ENCODE measurements around the gene EVI5.
A peak's percentile ranks its signal among the peaks of the same experiment; 100 is the strongest.
"Not testable (repeated sequence)": the region's sequence is repeated elsewhere in the genome, so short reads cannot be mapped to it uniquely, and the experiment has no call there.

The EVI5 gene

GRCh38 chr1:92538413-92539061, 246.4 kb downstream of the EVI5 start:
- DNase-seq (ENCODE audit: low spot score in 2 of 2) (no peak), ATAC-seq (ENCODE audit: low read depth) (no peak)
- peaks cover 2% of the 10 kb centered on the region for H3K9me3 Mint-ChIP-seq
- H3K4me1 Mint-ChIP-seq = peaks cover 15% of the 10 kb centered on the region
- H3K4me3 Mint-ChIP-seq = no peak overlapping the region
- H3K27ac Mint-ChIP-seq = no peak overlapping the region
- peaks cover 24% of the 10 kb centered on the region for H3K36me3 Mint-ChIP-seq
- H3K27me3 Mint-ChIP-seq = no peaks in the 10 kb centered on the region

DNA sequence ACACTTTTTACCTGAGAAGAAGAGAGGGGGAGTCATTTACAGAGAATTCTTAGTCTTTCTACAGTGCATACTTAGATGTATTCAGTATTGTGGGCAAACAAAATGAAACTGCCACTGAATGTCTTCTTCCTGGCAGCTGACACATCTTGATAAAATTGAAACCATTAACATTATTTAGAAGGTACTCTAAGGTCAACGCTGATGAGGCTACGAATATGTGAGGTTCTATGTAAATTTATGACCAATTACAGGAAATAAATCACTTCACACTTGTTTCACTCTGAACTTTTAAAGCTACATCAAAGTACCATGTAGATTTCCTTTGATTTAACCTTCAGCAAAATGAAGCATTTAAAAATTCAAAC, 246.9 kb downstream of the EVI5 start:
- DNase-seq (ENCODE audit: low spot score in 2 of 2) (no peak), ATAC-seq (ENCODE audit: low read depth) (peak; percentile 64)
- no peak overlapping the region for H3K27ac Mint-ChIP-seq
- H3K27me3 Mint-ChIP-seq = no peaks in the 10 kb centered on the region
- H3K4me3 Mint-ChIP-seq = no peak overlapping the region
- H3K36me3 Mint-ChIP-seq = peaks cover 19% of the 10 kb centered on the region
- H3K9me3 Mint-ChIP-seq = peaks cover 2% of the 10 kb centered on the region
- peaks cover 19% of the 10 kb centered on the region for H3K4me1 Mint-ChIP-seq

DNA sequence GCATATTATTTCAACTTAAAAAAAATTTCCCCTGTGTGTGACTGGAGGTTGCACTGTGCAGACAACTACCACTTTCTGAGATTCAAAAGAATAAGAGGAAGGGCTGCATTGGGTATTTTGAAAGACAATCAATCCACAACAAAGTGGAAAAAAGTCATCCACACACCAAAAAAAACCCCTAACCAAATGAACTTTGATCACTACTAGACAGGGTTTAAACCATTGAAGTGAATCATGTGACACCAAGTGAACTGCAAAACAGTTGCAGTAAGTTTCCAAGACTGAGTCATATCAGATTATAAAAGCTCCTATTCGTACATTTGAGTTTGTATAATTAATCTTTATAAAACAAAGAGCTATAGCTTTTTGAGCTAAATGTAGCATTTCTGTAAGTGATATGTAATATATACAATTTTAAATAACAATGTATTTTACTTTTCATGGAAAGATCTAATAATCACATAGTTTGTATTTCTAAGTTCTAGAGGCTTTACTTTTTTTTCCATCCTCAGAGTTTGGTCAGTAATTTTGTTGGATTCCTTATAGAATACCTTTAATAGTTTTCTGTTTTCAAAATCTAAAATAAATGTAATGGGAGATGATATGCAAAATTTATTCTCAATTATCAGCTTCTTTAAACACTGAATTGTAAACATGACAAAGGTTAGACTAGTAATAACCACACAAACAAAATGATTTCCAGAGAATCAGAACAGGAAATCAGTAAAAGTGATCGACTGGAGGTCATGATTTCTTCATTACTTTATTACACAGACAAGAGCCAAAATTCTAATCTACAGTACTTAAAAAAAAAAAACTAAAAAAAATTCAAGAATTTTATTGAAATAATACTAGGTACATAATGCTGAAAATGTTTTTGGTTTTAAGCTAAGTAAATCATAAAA, 247.7 kb downstream of the EVI5 start:
- Mint-ChIP-seq H3K9me3 (peaks cover 2% of the 10 kb centered on the region), H3K4me3 (no peak overlapping the region), H3K4me1 (peaks cover 24% of the 10 kb centered on the region), H3K27ac (no peak overlapping the region), H3K27me3 (no peaks in the 10 kb centered on the region), H3K36me3 (peaks cover 19% of the 10 kb centered on the region)
- DNase-seq (ENCODE audit: low spot score in 2 of 2) (no peak), ATAC-seq (ENCODE audit: low read depth) (peak; percentile 67)

GRCh38 chr1:92536211-92536979, 248.5 kb downstream of the EVI5 start:
- H3K4me1 Mint-ChIP-seq = peaks cover 22% of the 10 kb centered on the region
- no peak overlapping the region for H3K27ac Mint-ChIP-seq
- peak; percentile 20 for ATAC-seq (ENCODE audit: low read depth)
- H3K9me3 Mint-ChIP-seq = peaks cover 2% of the 10 kb centered on the region
- no peak for DNase-seq (ENCODE audit: low spot score in 2 of 2)
- peaks cover 16% of the 10 kb centered on the region for H3K36me3 Mint-ChIP-seq
- H3K4me3 Mint-ChIP-seq = no peak overlapping the region
- H3K27me3 Mint-ChIP-seq = no peaks in the 10 kb centered on the region

- H3K9me3 Mint-ChIP-seq; ATAC-seq (ENCODE audit: low read depth); H3K27ac Mint-ChIP-seq; DNase-seq (ENCODE audit: low spot score in 2 of 2); H3K4me3 Mint-ChIP-seq; H3K27me3 Mint-ChIP-seq: not testable (repeated sequence)
- Mint-ChIP-seq H3K4me1 (peaks cover 17% of the 10 kb centered on the region), H3K36me3 (peaks cover 21% of the 10 kb centered on the region)
These were observed 252.5 kb downstream of the EVI5 start for GRCh38 chr1:92532371-92532770.

DNA sequence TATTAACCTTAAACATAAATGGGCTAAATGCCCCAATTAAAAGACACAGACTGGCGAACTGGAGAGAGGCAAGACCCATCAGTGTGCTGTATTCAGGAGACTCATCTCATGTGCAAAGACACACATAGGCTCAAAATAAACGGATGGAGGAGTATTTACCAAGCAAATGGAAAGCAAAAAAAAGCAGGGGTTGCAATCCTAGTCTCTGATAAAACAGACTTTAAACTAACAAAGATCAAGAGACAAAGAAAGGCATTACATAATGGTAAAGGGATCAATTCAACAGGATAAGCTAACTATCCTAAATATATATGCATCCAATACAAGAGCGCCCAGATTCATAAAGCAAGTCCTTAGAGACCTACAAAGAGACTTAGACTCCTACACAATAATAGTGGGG, 253.0 kb downstream of the EVI5 start:
- not testable (repeated sequence) for H3K9me3 Mint-ChIP-seq; H3K27me3 Mint-ChIP-seq; H3K27ac Mint-ChIP-seq; H3K4me3 Mint-ChIP-seq; DNase-seq (ENCODE audit: low spot score in 2 of 2); ATAC-seq (ENCODE audit: low read depth)
- Mint-ChIP-seq H3K36me3 (peaks cover 21% of the 10 kb centered on the region), H3K4me1 (peaks cover 17% of the 10 kb centered on the region)

- no peaks in the 10 kb centered on the region for H3K9me3 Mint-ChIP-seq
- H3K36me3 Mint-ChIP-seq = peaks cover 18% of the 10 kb centered on the region
- H3K27ac Mint-ChIP-seq = no peak overlapping the region
These were observed 257.2 kb downstream of the EVI5 start for GRCh38 chr1:92527670-92528069.

DNA sequence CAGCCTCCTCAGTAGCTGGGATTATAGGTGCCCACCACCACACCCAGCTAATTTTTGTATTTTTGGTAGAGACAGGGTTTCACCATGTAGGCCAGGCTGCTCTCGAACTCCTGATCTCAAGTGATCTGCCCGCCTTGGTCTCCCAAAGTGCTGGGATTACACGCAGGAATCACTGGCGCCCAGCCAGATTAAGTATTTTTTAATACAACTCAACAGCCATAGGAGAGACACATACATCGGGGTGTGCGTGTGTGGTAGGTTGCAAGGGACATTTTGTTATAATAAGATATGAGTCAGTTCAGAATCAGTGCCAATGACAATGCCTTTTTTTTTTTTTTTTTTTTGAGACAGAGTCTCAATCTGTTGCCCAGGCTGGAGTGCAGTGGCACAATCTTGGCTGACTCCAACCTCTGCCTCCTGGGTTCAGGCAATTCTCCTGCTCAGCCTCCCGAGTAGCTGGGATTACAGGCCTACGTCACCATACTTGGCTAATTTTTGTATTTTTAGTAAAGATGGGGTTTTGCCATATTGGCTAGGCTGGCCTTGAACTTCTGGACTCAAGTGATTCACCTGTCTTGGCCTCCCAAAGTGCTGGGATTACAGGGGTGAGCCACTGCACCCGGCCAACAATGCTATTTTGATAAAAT, 259.8 kb downstream of the EVI5 start:
- ATAC-seq (ENCODE audit: low read depth); H3K4me1 Mint-ChIP-seq; H3K9me3 Mint-ChIP-seq; H3K4me3 Mint-ChIP-seq; DNase-seq (ENCODE audit: low spot score in 2 of 2); H3K27me3 Mint-ChIP-seq; H3K27ac Mint-ChIP-seq: not testable (repeated sequence)
- H3K36me3 Mint-ChIP-seq = peaks cover 13% of the 10 kb centered on the region

More at GRCh38 chr1:92527670-92528069, 257.2 kb downstream of the EVI5 start:
- Mint-ChIP-seq H3K4me1 (peaks cover 6% of the 10 kb centered on the region), H3K4me3 (no peak overlapping the region), H3K27me3 (no peaks in the 10 kb centered on the region)
- no peak for ATAC-seq (ENCODE audit: low read depth)
- no peak for DNase-seq (ENCODE audit: low spot score in 2 of 2)

DNA sequence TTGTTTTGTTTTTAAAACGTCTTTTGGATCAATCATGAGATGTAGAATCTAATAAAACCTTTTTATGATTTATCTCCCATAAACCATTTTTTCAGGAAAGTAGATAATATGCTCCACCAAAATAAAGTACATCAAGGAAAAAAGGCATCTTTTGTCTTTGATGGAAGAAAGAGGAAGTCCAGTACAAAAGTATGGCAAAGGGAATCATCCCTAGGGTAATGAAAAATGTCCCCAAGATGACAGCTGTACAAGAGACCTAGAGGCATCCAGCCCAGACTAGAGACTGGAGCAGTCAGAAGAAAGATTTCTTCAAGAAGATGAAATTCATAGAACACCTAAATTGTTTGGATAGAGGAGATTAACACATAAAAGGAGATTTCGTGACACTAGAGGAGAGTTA, 265.9 kb downstream of the EVI5 start:
- ATAC-seq (ENCODE audit: low read depth) = no peak
- Mint-ChIP-seq H3K4me3 (no peak overlapping the region), H3K27ac (no peak overlapping the region), H3K36me3 (peaks cover 13% of the 10 kb centered on the region), H3K9me3 (no peaks in the 10 kb centered on the region), H3K4me1 (no peaks in the 10 kb centered on the region), H3K27me3 (no peaks in the 10 kb centered on the region)
- DNase-seq (ENCODE audit: low spot score in 2 of 2) = no peak

DNA sequence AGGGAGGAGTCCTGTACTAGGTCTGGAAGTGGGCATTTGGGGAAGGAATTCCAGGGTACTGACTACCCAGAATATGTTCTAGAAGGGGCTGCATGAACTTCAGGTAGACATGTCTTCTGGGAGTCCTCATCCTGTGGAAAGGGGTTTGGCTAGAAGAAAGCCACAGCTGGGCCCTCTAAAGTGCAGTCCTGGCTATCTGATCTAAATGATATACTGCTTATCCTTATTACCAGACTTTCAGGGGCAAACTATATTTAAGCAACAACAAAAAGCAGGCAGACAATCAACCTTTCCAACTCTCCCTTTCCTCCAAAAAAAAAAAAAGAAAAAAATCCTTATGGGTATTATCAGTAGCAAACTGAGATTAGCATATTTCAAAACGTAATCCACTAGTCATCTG, 268.3 kb downstream of the EVI5 start:
- H3K9me3 Mint-ChIP-seq = no peaks in the 10 kb centered on the region
- no peaks in the 10 kb centered on the region for H3K4me1 Mint-ChIP-seq
- H3K27ac Mint-ChIP-seq = no peak overlapping the region
- H3K36me3 Mint-ChIP-seq = peaks cover 20% of the 10 kb centered on the region
- H3K4me3 Mint-ChIP-seq = no peak overlapping the region
- no peak for ATAC-seq (ENCODE audit: low read depth)
- no peak for DNase-seq (ENCODE audit: low spot score in 2 of 2)
- no peaks in the 10 kb centered on the region for H3K27me3 Mint-ChIP-seq

GRCh38 chr1:92515796-92516201, 269.1 kb downstream of the EVI5 start:
- H3K4me3 Mint-ChIP-seq = no peak overlapping the region
- no peaks in the 10 kb centered on the region for H3K9me3 Mint-ChIP-seq
- DNase-seq (ENCODE audit: low spot score in 2 of 2) (no peak), ATAC-seq (ENCODE audit: low read depth) (no peak)
- H3K27me3 Mint-ChIP-seq = no peaks in the 10 kb centered on the region
- no peak overlapping the region for H3K27ac Mint-ChIP-seq
- no peaks in the 10 kb centered on the region for H3K4me1 Mint-ChIP-seq
- peaks cover 20% of the 10 kb centered on the region for H3K36me3 Mint-ChIP-seq

DNA sequence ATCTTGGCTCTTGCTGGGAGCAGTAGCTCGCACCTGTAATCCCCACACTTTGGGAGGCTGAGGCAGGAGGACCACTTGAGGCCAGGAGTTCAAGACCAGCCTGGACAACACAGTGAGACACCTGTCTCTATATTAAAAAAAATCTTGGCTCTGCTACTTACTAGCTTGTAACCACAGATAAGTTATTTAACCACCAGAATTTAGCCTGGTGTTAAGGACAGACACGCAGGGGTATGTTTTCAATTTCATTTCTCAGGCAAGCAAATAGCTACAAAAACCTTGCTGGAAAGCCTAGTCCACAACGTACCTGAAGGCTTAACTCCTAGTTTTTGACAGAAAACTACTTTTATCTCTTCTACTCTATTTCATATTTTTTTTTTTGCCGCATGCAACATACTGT, 273.4 kb downstream of the EVI5 start:
- DNase-seq (ENCODE audit: low spot score in 2 of 2) = no peak
- no peaks in the 10 kb centered on the region for H3K27me3 Mint-ChIP-seq
- no peaks in the 10 kb centered on the region for H3K9me3 Mint-ChIP-seq
- H3K4me1 Mint-ChIP-seq = no peaks in the 10 kb centered on the region
- H3K36me3 Mint-ChIP-seq = peaks cover 10% of the 10 kb centered on the region
- no peak overlapping the region for H3K4me3 Mint-ChIP-seq
- no peak for ATAC-seq (ENCODE audit: low read depth)
- no peak overlapping the region for H3K27ac Mint-ChIP-seq

DNA sequence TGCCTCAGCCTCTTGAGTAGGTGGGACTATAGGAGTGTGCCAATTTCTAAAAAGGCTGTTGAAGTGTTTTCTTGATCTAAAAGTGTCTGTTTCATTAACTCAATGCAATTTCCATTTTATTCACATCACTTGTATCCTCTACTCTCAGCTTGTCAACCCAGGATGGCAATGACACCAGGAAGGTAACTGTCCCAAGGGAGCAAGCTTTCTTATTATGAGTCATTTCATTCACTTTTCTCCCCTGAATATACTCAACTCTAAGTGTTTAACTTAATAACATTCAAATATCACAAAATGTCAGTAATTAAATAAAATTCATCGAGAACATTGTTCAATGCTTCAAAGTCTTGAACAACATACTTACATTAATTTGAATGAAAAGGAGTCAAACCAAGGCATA, 275.3 kb downstream of the EVI5 start:
- H3K9me3 Mint-ChIP-seq = no peaks in the 10 kb centered on the region
- peaks cover 6% of the 10 kb centered on the region for H3K36me3 Mint-ChIP-seq
- DNase-seq (ENCODE audit: low spot score in 2 of 2) (no peak), ATAC-seq (ENCODE audit: low read depth) (no peak)
- H3K4me1 Mint-ChIP-seq = peaks cover 3% of the 10 kb centered on the region
- H3K27me3 Mint-ChIP-seq = no peaks in the 10 kb centered on the region
- H3K4me3 Mint-ChIP-seq = no peak overlapping the region
- H3K27ac Mint-ChIP-seq = no peak overlapping the region

All from memory B cell (primary cell).